Left lobe of liver (tissue), 2 donors: ENCODE results near the gene ZNF814. TPM values are rescaled to one million over a fixed set of nuclear protein-coding genes. Genes with fewer than 3 reads are reported as not detected.
"Not testable (repeated sequence)": the region's sequence is repeated elsewhere in the genome, so short reads cannot be mapped to it uniquely, and the experiment has no call there.

ENCODE experiments used
- ATAC-seq: fragments of 200-7000 bp; cut with Tn5 transposase; one replicate; pipeline ENCODE4 v1.9.1; 2020; ENCODE audit warnings: mild to moderate bottlenecking, moderate library complexity
- DNase-seq: peaks from one replicate; pipeline ENCODE4 v3.0.0-alpha.2; 2020; ENCODE audit warnings: low spot score
- total RNA-seq: library from RNA; stranded (reverse); gene quantifications from one replicate; pipeline ENCODE4 v1.2.1, GENCODE V29; 2021
- donor health status: DM: no; HTN: no; CAD: no; lungs with moderate emphysema.
- donor health status: DM: no; HTN: yes; CAD: no.

The ZNF814 gene
- total RNA-seq, 1 donor from 2014 or later: 12.9 TPM

DNA sequence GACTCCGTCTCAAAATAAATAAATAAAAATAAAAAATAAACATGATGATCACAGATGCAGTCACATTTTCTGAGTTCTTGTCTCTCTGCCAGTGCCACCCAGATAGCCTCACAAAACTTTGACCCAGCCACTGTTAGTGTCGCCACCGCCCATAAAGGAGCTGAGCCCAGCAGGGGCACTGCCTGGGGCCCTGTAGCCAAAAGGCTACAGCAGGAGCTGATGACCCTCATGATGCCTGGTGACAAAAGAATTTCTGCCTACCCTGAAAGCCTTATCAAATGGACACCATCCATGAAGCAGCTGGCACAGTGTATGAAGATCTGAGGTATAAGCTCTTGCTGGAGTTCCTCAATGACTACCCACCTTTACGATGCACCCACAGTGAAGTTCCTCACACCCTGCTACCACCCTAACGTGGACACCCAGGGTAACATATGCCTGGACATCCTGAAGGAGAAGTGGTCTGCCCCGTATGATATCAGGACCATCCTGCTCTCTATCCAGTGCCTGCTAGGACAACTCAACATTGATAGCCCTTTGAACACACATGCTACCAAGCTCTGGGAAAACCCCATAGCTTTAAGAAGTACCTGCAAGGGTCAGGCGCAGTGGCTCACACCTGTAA, 20.9 kb downstream of the ZNF814 start:
- no peak for DNase-seq
- ATAC-seq: peak; percentile 23

DNA sequence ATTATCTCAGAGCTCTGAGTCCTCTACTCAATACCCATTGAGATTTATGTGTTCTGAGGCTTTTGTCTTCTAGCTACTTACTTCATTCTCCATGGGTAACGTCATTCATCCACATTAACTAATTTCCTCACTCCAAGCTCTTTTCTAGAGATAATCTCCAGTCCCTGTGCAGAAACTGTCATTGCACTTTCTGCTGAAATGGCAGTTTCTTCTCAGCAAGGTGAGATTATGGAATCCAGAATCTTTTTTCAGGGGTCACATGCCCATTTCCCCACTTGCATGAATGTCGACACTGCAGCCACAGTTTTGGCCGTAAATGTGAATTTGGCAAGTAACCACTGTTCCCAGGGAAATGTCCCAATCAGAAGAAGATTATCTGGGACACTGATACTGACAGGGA, 26.5 kb downstream of the ZNF814 start:
- not testable (repeated sequence) for DNase-seq, ATAC-seq

DNA sequence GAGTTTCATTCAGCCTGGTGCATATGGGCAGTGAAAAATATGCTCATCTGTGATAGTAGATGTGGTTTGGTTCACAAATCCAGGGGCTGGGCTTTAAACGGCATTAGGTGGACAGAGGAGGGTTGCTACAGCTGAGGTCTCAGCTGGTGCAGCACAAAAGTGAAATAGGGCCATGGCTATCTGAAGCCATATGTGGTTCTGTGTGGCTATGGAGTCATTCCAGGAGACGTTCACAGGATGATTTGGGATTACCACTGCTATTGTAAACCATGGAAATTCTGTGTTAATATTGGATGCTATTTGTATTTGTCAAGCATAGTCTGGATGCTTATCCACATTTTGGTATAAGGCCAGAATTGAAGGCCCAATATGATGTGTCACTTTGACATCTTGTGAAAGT, 34.7 kb downstream of the ZNF814 start:
- ATAC-seq: not testable (repeated sequence)

DNA sequence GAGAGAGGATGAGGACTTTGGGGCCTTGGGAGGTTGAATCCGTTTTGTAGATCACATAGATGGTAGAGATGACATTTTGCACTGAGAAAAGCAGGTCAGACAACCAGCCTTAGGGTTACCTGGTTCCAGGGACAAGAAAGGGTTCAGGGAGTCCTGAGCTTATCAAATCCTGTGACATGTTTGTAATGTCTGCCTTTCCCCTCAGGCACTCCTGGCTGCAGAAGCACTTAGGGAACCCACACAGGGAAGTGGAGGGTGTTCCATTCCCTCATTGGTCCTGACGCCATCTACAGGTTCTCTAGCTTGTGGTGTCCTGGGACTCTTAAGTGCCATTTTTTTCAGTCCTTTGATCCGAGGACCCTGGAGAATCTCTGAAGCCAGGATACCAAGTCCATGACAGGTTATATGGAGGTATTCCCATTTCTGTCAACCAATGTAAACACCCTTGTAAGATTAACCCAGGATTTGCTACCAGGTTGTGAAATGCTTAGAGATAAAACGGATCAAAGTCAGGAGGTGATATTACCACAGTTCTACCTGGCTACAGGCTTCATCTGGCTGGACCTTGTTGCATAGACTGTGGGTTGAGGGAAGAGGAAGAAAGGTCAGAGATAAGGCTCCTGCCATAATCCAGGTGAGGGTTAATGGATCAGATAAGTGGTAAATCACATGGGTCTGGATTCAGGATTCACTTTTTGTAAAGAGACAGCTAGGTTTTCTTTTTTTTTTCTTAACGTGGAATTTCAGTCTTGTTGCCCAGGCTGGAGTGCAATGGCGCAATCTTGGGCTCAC, 36.8 kb downstream of the ZNF814 start:
- DNase-seq: not testable (repeated sequence)
- peak; percentile 52 for ATAC-seq

More for the DNA sequence above, 34.7 kb downstream of the ZNF814 start:
- not testable (repeated sequence) for DNase-seq

DNA sequence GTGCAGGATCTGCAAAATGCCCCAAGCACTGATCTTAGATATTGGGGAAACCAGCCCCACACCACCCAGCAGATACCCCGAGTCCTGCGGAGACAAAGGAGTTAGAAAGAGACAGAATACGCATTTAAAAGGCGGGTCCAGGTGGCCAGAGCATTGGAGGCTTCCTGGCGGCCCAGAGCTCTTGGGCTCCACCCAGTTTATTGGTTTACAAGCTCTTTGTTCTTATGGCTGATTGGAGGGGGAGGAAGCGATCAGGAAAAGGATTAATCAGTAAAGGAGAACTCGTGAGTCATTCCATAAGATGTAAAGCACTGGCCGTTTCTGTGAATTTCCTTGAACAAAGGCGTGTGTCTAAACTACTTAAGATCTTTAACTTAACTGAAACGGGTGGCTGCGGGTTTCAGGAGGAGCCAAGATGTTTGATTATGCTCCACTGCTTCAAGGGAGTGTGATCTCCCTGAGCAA, 38.3 kb downstream of the ZNF814 start:
- DNase-seq (no peak), ATAC-seq (no peak)

DNA sequence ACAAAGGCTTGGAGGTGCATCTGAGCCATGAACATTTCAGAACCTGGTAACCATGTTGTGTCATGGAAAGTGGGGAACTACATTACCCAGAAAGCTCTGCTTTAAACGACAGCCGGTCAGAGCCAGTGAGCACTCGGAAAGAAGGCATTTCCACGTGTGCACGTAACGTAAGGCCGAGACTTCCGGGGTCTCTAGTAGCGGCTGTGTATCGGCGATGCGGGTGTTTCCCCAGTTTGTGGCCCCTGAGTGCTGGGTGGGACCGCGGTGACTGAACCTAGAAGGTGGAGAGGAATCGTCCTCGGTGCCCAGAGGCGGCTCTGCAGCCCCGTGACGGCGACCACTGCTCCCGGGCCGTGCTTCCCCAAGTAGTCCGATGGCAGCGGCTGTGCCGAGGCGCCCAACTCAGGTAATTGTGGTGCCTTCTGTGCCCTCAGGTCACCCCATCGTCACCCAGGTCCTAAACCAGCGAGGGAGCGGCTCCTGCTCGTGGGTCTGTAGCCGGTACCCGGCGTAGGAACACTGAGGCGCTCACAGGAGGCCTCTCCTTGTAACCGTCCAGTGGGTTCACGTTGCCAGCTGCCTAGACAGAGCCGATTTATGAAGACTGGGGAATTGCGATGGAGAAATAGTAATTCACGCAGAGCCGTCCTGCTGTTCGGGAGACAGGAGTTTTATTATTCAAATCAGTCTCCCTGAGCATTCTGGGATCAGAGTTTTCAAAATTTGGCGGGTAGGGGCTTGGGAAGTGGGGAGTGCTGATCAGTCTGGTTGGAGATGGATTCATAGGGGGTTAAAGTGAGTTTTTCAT, 39.0 kb downstream of the ZNF814 start, which contains the start of gene ZNF587:
ZNF587 (plus strand) TSS at position 194 of the 808 bp plus-strand sequence; CDS start at position 374, 180 bp downstream.
- DNase-seq (peak; percentile 78), ATAC-seq (peak; percentile 94)

DNA sequence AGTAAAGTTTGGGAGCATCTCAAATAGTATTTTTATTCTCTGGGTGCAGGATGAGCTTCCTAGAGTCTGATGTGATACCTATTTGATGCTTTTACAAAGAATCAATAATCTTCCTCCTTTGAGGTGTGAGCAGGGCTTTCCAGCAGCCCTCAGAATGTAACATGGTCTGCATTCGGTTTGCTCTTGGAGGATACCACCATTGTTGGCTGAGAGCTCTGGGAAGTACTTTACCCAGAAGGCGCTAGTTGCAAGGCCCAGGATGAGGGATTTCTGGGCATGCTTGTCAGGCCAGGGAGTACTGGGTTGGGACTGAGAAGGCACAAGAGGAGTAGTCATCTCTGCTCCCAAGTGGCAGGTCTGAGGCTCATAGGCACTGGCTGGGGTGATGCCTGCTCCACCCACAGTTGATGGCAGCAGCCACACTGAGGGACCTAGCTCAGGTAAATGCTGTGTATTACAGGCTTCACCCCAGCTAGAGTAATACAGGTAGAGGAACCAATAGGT, 39.6 kb downstream of the ZNF814 start:
- not testable (repeated sequence) for DNase-seq
- ATAC-seq: peak; percentile 36

DNA sequence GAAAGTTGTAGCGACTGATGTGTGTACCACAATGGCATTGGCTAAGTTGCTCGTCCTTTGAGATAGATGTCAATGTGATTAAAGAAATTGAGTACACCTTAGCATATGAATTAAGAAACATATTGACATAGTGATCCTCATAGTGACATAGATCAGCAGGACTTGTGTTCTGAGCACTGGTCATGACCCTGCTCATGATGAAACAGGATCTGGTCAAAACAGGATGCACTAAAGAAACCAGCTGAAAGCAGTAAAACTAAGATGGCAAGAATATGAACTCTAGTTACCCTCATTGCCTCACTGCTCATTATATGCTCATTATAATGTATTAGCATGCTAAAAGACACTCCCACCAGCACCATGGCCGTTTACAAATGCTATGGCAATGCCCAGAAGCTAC, 41.7 kb downstream of the ZNF814 start:
- ATAC-seq: peak; percentile 23
- not testable (repeated sequence) for DNase-seq

DNA sequence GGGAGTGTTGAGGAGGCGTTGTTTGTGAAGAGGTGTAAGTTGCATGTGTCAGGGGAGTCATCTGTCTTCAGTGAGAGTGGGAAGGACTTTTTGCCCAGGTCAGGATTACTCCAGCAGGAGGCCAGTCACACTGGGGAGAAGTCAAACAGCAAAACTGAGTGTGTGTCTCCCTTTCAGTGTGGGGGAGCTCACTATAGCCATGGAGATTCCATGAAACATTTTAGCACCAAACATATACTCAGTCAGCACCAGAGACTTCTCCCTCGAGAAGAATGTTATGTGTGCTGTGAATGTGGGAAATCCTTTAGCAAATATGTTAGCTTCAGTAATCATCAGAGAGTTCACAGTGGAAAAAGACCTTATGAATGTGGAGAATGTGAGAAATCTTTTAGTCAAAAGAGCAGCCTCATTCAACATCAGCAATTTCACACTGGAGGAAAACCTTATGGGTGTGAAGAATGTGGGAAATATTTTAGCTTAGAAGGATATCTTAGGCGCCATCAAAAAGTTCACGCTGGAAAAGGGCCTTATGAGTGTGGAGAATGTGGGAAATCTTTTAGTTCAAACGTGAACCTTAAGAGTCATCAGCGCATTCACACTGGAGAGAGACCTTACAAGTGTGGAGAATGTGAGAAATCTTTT, 47.6 kb downstream of the ZNF814 start:
- ATAC-seq (no peak), DNase-seq (no peak)

DNA sequence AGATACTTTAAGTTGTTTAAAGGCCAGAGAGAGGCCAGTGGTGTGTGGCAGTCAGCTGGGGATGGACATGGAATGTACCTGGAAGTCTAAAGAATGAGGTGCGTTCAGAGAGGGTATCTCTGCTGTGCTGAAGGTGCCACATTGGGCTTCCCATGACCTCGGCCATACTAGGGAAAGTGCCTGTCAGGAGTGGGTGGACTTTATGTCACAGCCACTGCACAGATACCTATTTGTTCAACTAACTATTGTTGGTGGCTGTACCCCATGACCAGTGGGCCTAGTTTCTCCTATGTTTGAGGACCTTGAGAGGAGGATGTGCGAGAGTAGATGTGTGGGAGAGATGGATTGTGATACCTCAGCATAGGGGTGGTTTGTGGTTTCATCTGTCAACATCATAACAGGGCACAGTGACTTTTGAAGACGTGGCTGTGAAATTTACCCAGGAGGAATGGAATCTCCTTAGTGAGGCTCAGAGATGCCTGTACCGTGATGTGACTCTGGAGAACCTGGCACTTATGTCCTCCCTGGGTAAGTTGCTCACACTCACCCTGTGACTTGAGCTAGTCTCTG, 50.1 kb downstream of the ZNF814 start:
- ATAC-seq, DNase-seq: not testable (repeated sequence)

DNA sequence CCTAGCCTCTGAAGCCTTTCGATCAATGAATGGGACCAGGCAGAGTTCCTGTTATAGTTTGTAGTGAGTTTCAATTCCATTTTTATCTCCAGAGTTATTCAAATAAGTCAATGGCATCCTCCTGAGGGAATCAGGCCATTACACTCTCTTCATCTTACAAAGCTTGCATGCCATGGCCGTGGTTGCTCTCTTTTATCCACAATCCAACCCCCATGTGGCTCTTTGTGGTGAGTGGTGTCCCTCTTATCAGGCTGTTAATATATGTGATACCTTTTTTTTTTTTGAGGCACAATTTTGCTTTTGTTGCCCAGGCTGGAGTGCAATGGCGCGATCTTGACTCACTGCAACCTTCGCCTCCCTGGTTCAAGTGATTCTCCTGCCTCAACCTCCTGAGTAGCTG, 51.8 kb downstream of the ZNF814 start:
- not testable (repeated sequence) for ATAC-seq, DNase-seq

DNA sequence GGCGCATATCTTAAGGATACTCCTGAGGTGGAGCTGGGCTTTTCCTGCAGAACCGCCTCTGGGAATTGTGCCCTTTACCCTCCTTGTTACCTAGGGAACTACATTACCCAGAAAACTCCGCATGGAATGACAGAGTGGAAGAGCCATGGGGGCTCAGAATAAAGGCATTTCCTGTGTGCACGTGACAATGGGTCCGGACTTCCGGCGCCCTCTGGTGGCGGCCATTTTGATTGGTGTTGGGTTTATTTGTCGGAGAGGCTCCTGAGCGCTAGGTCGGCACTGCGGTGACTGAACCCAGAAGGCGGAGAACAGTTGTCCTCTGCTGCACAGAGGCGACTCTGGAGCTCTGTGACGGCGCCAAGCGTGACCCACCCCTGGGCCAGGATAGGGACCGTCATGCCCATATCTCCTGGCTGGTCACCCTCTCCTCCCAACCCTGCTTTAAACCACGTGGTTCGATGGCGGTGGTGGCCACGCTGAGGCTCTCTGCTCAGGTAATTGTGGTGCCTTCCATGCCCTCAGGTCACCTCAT, 58.7 kb downstream of the ZNF814 start, which contains the start of gene ZNF587B:
ZNF587B (plus strand) TSS at position 229 of the 532 bp plus-strand sequence; CDS start at position 459, 230 bp downstream.
- ATAC-seq (peak; percentile 86), DNase-seq (peak; percentile 72)

DNA sequence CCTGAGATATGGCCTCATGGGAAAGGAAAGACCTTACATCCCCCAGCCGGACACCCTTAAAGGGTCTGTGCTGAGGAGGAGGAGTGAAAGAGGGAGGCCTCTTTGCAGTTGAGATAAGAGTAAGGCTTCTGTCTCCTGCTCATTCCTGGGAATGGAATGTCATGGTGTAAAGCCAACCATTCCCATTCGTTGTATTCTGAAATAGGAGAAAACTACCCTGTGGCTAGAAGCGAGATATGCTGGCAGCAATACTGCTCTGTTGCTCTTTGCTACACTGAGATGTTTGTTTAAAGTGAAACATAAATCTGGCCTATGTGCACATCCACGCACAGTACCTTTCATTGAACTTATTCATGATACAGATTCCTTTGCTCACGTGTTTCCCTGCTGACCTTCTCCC, 59.5 kb downstream of the ZNF814 start:
- ATAC-seq (no peak), DNase-seq (no peak)

DNA sequence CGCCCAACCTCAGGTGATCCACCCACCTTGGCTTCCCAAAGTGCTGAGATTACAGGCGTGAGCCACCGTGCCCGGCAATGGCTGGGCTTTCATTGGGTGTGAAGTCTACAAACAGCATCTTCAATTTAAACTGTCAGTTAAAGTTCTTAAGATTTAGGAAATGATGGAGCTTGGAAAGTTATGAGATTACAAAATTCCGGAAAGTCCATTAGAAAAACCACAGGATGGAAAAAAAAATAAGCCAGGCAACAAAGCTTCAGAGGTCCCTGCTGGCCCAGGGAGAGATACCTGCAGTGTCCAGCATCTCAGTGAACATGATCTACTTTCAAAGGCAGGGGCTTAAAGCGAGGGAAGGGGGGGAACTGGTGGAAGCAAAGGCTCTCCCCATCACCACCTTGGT, 63.3 kb downstream of the ZNF814 start:
- no peak for ATAC-seq
- no peak for DNase-seq

DNA sequence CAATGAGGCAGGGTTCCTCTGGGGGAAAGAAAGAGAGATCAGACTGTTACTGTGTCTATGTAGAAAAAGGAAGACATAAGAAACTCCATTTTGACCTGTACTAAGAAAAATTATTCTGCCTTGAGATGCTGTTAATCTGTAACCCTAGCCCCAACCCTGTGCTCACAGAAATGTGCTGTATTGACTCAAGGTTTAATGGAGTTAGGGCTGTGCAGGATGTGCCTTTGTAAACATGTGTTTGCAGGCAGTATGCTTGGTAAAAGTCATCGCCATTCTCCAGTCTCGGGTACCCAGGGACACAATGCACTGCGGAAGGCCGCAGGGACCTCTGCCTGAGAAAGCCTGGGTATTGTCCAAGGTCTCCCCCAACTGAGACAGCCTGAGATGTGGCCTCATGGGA, 65.2 kb downstream of the ZNF814 start:
- not testable (repeated sequence) for DNase-seq

DNA sequence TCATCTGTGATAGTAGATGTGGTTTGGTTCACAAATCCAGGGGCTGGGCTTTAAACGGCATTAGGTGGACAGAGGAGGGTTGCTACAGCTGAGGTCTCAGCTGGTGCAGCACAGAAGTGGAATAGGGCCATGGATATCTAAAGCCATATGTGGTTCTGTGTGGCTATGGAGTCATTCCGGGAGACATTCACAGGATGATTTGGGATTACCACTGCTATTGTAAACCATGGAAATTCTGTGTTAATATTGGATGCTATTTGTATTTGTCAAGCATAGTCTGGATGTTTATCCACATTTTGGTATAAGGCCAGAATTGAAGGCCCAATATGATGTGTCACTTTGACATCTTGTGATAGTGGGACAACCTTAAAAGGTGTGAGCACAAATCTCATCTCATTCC, 65.7 kb downstream of the ZNF814 start:
- not testable (repeated sequence) for ATAC-seq, DNase-seq

More for the DNA sequence above, 65.2 kb downstream of the ZNF814 start:
- ATAC-seq: not testable (repeated sequence)

DNA sequence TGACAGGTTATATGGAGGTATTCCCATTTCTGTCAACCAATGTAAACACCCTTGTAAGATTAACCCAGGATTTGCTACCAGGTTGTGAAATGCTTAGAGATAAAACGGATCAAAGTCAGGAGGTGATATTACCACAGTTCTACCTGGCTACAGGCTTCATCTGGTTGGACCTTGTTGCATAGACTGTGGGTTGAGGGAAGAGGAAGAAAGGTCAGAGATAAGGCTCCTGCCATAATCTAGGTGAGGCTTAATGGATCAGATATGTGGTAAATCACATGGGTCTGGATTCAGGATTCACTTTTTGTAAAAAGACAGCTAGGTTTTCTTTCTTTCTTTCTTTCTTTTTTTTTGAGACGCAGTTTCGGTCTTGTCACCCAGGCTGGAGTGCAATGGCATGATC, 67.3 kb downstream of the ZNF814 start:
- DNase-seq: not testable (repeated sequence)
- ATAC-seq: peak; percentile 69

DNA sequence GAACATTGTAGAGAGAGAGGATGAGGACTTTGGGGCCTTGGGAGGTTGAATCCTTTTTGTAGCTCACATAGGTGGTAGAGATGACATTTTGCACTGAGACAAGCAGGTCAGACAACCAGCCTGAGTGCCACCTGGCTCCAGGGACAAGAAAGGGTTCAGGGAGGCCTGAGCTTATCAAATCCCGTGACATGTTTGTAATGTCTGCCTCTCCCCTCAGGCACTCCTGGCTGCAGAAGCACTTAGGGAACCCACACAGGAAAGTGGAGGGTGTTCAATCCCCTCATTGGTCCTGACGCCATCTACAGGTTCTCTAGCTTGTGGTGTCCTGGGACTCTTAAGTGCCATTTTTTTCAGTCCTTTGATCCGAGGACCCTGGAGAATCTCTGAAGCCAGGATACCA, 67.7 kb downstream of the ZNF814 start:
- not testable (repeated sequence) for ATAC-seq, DNase-seq

DNA sequence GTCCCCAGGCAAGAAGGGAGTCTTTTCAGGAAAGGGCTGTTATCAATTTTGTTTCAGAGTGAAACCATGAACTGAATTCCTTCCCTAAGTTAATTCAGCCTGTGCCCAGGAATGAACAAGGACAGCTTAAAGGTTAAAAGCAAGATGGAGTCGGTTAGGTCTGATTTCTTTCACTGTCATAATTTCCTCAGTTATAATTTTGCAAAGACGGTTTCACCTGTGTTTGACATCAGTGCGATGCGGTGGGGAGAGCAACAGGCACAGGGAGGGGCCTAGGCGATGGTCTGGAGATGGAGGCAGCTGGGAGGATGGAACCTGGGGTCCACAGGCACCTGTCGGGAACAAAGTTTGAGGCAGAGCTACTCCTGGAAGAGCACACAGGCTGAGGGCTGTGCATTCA, 68.2 kb downstream of the ZNF814 start:
- DNase-seq (no peak), ATAC-seq (no peak)
